Measurements from ENCODE around the gene IP6K2.

- TF ChIP-seq, protein P1, sequence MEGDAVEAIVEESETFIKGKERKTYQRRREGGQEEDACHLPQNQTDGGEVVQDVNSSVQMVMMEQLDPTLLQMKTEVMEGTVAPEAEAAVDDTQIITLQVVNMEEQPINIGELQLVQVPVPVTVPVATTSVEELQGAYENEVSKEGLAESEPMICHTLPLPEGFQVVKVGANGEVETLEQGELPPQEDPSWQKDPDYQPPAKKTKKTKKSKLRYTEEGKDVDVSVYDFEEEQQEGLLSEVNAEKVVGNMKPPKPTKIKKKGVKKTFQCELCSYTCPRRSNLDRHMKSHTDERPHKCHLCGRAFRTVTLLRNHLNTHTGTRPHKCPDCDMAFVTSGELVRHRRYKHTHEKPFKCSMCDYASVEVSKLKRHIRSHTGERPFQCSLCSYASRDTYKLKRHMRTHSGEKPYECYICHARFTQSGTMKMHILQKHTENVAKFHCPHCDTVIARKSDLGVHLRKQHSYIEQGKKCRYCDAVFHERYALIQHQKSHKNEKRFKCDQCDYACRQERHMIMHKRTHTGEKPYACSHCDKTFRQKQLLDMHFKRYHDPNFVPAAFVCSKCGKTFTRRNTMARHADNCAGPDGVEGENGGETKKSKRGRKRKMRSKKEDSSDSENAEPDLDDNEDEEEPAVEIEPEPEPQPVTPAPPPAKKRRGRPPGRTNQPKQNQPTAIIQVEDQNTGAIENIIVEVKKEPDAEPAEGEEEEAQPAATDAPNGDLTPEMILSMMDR (IDR thresholded peaks at IDR 0.05), result no peak
- TF ChIP-seq POLR2A (IDR thresholded peaks at IDR 0.05), result no peak
Observed at GRCh38 chr3:48711727-48712126, 5.3 kb downstream of the IP6K2 start.

Measured in testis (tissue), 2 donors.